Fibroblast of lung (primary cell): ENCODE data around the gene OSBPL1A. TPM values are rescaled to one million over a fixed set of nuclear protein-coding genes. Genes with fewer than 3 reads are reported as not detected.

Experiments
- DNase-seq, 2 donors: peaks; one replicate each; pipeline versions ENCODE4 v3.0.0 to v3.0.0-alpha.2; 2010; ENCODE audit warnings: low read depth in 2 of 2
- H2AFZ ChIP-seq: 2 replicates; pipeline ENCODE4 v1.5.1; 2012; ENCODE audit warnings: low read length, control low read depth, inconsistent platforms
- H3K27ac ChIP-seq: 2 replicates; pipeline ENCODE4 v1.5.1; 2011; ENCODE audit warnings: low read length, control low read depth; ENCODE audit not compliant: insufficient read depth
- H3K27me3 ChIP-seq: 2 replicates; pipeline ENCODE4 v1.5.1; 2011; ENCODE audit warnings: mild to moderate bottlenecking, low read length; ENCODE audit not compliant: control insufficient read depth, insufficient read depth
- H3K36me3 ChIP-seq: 2 replicates; pipeline ENCODE4 v1.5.1; 2011; ENCODE audit warnings: low read length; ENCODE audit not compliant: control insufficient read depth, insufficient read depth
- H3K4me1 ChIP-seq: 2 replicates; pipeline ENCODE4 v1.5.1; 2011; ENCODE audit warnings: low read length; ENCODE audit not compliant: control insufficient read depth, insufficient read depth; ENCODE audit errors: extremely low read depth
- H3K4me2 ChIP-seq: 2 replicates; pipeline ENCODE4 v1.5.1; 2011; ENCODE audit warnings: low read length, control low read depth; ENCODE audit not compliant: insufficient read depth; ENCODE audit errors: extremely low read depth
- H3K4me3 ChIP-seq, 4 experiments: fragments of 200-600 bp in 1 of 4; sonication (generic) in 1 of 4; replicated peaks in 1 of 4; 2 replicates each; pipeline ENCODE4 v1.5.1; 2011 to 2016; ENCODE audit warnings: low read length in 4 of 4, low read depth in 3 of 4, mild to moderate bottlenecking in 3 of 4, control low read depth in 2 of 4, inconsistent platforms in 1 of 4, mixed read lengths in 1 of 4; ENCODE audit not compliant: insufficient read depth in 1 of 4; ENCODE audit errors: control extremely low read depth in 1 of 4
- H3K79me2 ChIP-seq: 2 replicates; pipeline ENCODE4 v1.5.1; 2012; ENCODE audit warnings: mild to moderate bottlenecking, low read length, inconsistent platforms; ENCODE audit not compliant: control insufficient read depth, insufficient read depth
- H3K9ac ChIP-seq: 2 replicates; pipeline ENCODE4 v1.5.1; 2011; ENCODE audit warnings: mild to moderate bottlenecking, low read length, control low read depth; ENCODE audit not compliant: insufficient read depth
- H3K9me3 ChIP-seq: 2 replicates; pipeline ENCODE4 v1.5.1; 2012; ENCODE audit warnings: low read depth, low read length; ENCODE audit not compliant: control insufficient read depth, insufficient read depth
- H4K20me1 ChIP-seq: 2 replicates; pipeline ENCODE4 v1.5.1; 2011; ENCODE audit warnings: low read length; ENCODE audit not compliant: control insufficient read depth, insufficient read depth; ENCODE audit errors: extremely low read depth
- EZH2 ChIP-seq: IDR thresholded peaks from 2 replicates; pipeline ENCODE4 v1.5.1; 2012; ENCODE audit warnings: low read length, control low read depth, mild to moderate bottlenecking; ENCODE audit errors: missing control alignments
- polyA plus RNA-seq, 2 donors: library from polyadenylated mRNA; depleted of rRNA in 1 of 2; stranded (reverse) in 1 of 2; unstranded in 1 of 2; fragments of >200 nt; gene quantifications; 2 replicates each; pipeline ENCODE4 v1.2.1, GENCODE V29; 2011 to 2012; ENCODE audit warnings: missing spikeins in 1 of 2
- total RNA-seq: library from RNA; depleted of rRNA; stranded (reverse); fragments of >200 nt; gene quantifications from 2 replicates; pipeline ENCODE4 v1.2.1, GENCODE V29; 2014
- TF ChIP-seq, protein P1 (sequence below), 2 donors: IDR thresholded peaks in 1 of 2; conservative IDR thresholded peaks in 1 of 2; 1 replicate in 1 of 2; 2 replicates in 1 of 2; pipeline ENCODE4 v1.5.1; 2011 to 2012; ENCODE audit warnings: low read length in 2 of 2, control low read depth in 1 of 2, inconsistent platforms in 1 of 2, low read depth in 1 of 2, mild to moderate bottlenecking in 1 of 2

The OSBPL1A gene
- total and polyA plus RNA-seq, 2 donors (not counting 1 experiment from before 2014, with no cell fraction given), result 67.5 to 73.3 TPM

DNA sequence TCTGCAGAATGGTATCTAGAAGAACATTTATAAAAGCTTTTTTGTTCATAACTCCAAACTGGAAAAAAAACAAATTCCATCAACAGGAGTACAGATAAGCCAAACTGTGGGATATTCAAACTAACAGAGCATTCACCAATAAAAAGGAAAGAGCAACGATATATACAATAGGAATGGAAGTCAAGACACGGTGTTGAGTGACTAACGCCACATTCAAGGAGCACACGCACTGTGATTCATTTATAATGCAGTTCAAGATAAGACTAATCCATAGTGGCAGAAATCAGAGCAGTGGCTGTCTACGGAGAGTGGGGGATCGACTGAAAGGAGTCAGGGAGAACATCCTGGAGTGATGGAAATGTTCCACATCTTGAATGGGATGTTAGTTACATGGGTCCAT, 188.1 kb downstream of the OSBPL1A start:
- peaks cover 4% of the 10 kb centered on the region for H3K4me1 ChIP-seq
- H3K9me3 ChIP-seq, result no peaks in the 10 kb centered on the region
- H3K27me3 ChIP-seq, result no peaks in the 10 kb centered on the region
- peak in 1 of 2 donors; percentile 35 for DNase-seq
- H2AFZ ChIP-seq, result no peak overlapping the region
- H3K9ac ChIP-seq, result no peak overlapping the region
- H3K4me3 ChIP-seq, result no peak overlapping the region
- no peaks in the 10 kb centered on the region for H3K36me3 ChIP-seq
- no peak for TF ChIP-seq EZH2
- TF ChIP-seq, protein P1, sequence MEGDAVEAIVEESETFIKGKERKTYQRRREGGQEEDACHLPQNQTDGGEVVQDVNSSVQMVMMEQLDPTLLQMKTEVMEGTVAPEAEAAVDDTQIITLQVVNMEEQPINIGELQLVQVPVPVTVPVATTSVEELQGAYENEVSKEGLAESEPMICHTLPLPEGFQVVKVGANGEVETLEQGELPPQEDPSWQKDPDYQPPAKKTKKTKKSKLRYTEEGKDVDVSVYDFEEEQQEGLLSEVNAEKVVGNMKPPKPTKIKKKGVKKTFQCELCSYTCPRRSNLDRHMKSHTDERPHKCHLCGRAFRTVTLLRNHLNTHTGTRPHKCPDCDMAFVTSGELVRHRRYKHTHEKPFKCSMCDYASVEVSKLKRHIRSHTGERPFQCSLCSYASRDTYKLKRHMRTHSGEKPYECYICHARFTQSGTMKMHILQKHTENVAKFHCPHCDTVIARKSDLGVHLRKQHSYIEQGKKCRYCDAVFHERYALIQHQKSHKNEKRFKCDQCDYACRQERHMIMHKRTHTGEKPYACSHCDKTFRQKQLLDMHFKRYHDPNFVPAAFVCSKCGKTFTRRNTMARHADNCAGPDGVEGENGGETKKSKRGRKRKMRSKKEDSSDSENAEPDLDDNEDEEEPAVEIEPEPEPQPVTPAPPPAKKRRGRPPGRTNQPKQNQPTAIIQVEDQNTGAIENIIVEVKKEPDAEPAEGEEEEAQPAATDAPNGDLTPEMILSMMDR (conservative IDR thresholded peaks at IDR 0.05 in 1 of 2, IDR thresholded peaks at IDR 0.05 in 1 of 2; ENCODE audit: low read depth in 1 of 2, low read length in 2 of 2), result no peak
- no peaks in the 10 kb centered on the region for H4K20me1 ChIP-seq
- H3K4me2 ChIP-seq, result no peak overlapping the region
- H3K79me2 ChIP-seq, result no peaks in the 10 kb centered on the region
- no peak overlapping the region for H3K27ac ChIP-seq

DNA sequence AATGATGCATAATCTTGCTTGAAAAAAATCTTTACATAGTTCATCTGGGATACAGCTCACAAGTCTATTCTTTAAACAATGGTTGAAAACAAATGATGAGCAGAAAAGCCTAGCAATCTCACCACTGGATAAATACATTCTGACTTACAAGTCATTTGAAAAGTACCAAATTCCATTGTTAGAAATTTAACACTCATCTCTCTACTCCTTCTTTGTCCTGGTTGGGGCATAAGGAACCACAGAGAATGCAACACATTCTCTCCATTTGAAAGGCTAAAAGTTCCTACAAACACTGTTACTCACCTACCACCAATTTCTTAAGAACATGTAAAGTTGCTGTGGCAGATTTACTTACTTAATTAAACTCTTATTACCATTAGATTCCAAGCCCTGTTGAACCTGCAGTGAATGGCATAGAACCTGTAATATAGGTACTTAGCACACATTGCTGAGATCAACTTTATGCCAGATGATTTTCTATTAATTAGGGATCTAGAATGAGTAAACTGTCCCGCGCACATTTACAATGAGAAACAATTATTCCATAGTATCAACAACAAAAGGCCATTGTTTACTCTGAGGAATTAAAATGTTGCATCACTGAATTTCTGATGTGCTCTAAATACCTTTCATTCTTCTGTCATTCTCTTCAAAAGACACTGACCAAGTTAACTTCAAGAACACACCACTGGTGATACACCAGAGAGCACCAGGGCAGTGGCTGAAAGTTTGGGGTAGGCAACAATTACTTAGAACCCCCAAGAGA, 189.2 kb downstream of the OSBPL1A start:
- no peak overlapping the region for H3K27ac ChIP-seq
- no peak overlapping the region for H3K4me2 ChIP-seq
- H4K20me1 ChIP-seq, result no peaks in the 10 kb centered on the region
- no peaks in the 10 kb centered on the region for H3K79me2 ChIP-seq
- TF ChIP-seq, protein P1 (conservative IDR thresholded peaks at IDR 0.05 in 1 of 2, IDR thresholded peaks at IDR 0.05 in 1 of 2; ENCODE audit: low read depth in 1 of 2, low read length in 2 of 2), result no peak
- no peak for TF ChIP-seq EZH2
- H3K4me1 ChIP-seq, result no peaks in the 10 kb centered on the region
- H3K27me3 ChIP-seq, result no peaks in the 10 kb centered on the region
- no peaks in the 10 kb centered on the region for H3K36me3 ChIP-seq
- no peaks in the 10 kb centered on the region for H3K9me3 ChIP-seq
- H3K9ac ChIP-seq, result no peak overlapping the region
- H2AFZ ChIP-seq, result no peak overlapping the region
- no peak overlapping the region for H3K4me3 ChIP-seq
- DNase-seq, result peak in 1 of 2 donors; percentile 75

DNA sequence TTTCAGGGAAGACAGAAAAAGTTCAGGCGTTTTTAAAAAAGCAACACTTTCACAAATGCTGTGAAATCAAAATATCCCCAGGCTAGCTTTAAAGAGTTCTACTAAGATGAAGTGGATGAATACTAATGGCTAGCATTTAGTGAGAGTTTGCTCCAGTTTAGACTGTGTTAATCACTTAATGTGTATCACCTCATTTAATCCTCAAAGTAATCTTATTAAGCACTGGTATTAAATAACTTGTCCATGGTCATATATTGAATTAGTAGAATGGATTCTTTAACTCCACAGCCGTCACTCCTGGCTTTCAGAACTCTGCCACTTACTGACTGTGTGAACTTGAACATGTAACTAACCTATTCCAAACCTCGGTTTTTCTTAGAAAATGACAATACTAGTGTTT, 192.7 kb downstream of the OSBPL1A start:
- H3K27ac ChIP-seq, result no peak overlapping the region
- H2AFZ ChIP-seq, result no peak overlapping the region
- no peak overlapping the region for H3K9ac ChIP-seq
- H3K4me1 ChIP-seq, result no peaks in the 10 kb centered on the region
- H4K20me1 ChIP-seq, result no peaks in the 10 kb centered on the region
- no peaks in the 10 kb centered on the region for H3K9me3 ChIP-seq
- no peak for DNase-seq
- no peak for TF ChIP-seq EZH2
- TF ChIP-seq, protein P1 (conservative IDR thresholded peaks at IDR 0.05 in 1 of 2, IDR thresholded peaks at IDR 0.05 in 1 of 2; ENCODE audit: low read depth in 1 of 2, low read length in 2 of 2), result no peak
- no peak overlapping the region for H3K4me3 ChIP-seq
- H3K27me3 ChIP-seq, result no peaks in the 10 kb centered on the region
- no peak overlapping the region for H3K4me2 ChIP-seq
- H3K79me2 ChIP-seq, result no peaks in the 10 kb centered on the region
- no peaks in the 10 kb centered on the region for H3K36me3 ChIP-seq
